Suprapubic skin (tissue), 3 donors: ENCODE results near the gene TLR3.

ENCODE experiments used
- CTCF ChIP-seq, 2 donors: fragments of 200-600 bp in 1 of 2; fragments of 450-650 bp in 1 of 2; sonication (generic) in 1 of 2; IDR thresholded peaks; one replicate each; pipeline ENCODE4 v1.5.1; 2016 to 2019; ENCODE audit warnings: antibody characterized with exemption in 2 of 2, mild to moderate bottlenecking in 1 of 2, moderate library complexity in 1 of 2
- EP300 ChIP-seq: sonication (generic); formaldehyde crosslinking; IDR thresholded peaks from one replicate; pipeline ENCODE4 v1.6.1; 2017; ENCODE audit warnings: antibody characterized with exemption
- POLR2A ChIP-seq, 2 donors: fragments of 450-650 bp; IDR thresholded peaks; one replicate each; pipeline ENCODE4 v1.6.1; 2017; ENCODE audit warnings: antibody characterized with exemption in 2 of 2, mild to moderate bottlenecking in 2 of 2, moderate library complexity in 2 of 2

- no peak for TF ChIP-seq EP300
- no peak for TF ChIP-seq CTCF (IDR thresholded peaks at IDR 0.05)
- no peak for TF ChIP-seq POLR2A (IDR thresholded peaks at IDR 0.05)
These were observed 12.3 kb downstream of the TLR3 start for GRCh38 chr4:186081202-186081807.
